ENCODE results near the gene ETF1. TPM values are rescaled to one million over a fixed set of nuclear protein-coding genes. Genes with fewer than 3 reads are reported as not detected.

Gene ETF1
- total RNA-seq, 1 experiment from 2014 or later = 57.3 TPM

GRCh38 chr5:138490648-138491283, 52.3 kb downstream of the ETF1 start:
- ChIA-PET CTCF (no interaction called here), POLR2A (ENCODE audit: unreplicated experiment) (interaction anchor here (0.5 kb wide), 1 partner anchor 26 kb away, joined by 5 read pairs; no protein-coding TSS in a partner anchor)

GRCh38 chr5:138489683-138490061, 53.4 kb downstream of the ETF1 start:
- Histone ChIP-seq H3K9me2 (replicated peaks; ENCODE audit: low read length) (no peaks in the 10 kb centered on the region), H3K27me3 (ENCODE audit: low read length) (peaks cover 23% of the 10 kb centered on the region), H3K36me3 (ENCODE audit: low read depth, low read length) (no peaks in the 10 kb centered on the region), H3K79me2 (ENCODE audit: low read length) (no peaks in the 10 kb centered on the region), H3K4me2 (ENCODE audit: low read length) (no peak overlapping the region), H2AFZ (ENCODE audit: low read length) (no peak overlapping the region), H4K20me1 (ENCODE audit: low read length) (no peaks in the 10 kb centered on the region), H3K9me3 (ENCODE audit: low read length) (no peaks in the 10 kb centered on the region), H3K4me3 (ENCODE audit: low read length) (no peak overlapping the region), H3K9ac (ENCODE audit: low read length) (no peak overlapping the region), H3K27ac (ENCODE audit: low read length) (no peak overlapping the region), H3F3A (ENCODE audit: low read length, unreplicated experiment) (no peaks in the 10 kb centered on the region), H3K4me1 (ENCODE audit: insufficient read depth, low read length) (0 out of 2 replicates have a peak, but pooled peaks cover 6% of the 10 kb centered on the region)
- DNase-seq = no peak
- TF ChIP-seq EZH2phosphoT487 (IDR thresholded peaks at IDR 0.05; ENCODE audit: borderline replicate concordance, low read length) = no peak
- TF ChIP-seq EZH2 (IDR thresholded peaks at IDR 0.05; ENCODE audit: low read length, unreplicated experiment) = no peak
- no peak for TF ChIP-seq CTCF (conservative IDR thresholded peaks at IDR 0.05; ENCODE audit: low read depth, low read length)
- BruUV-seq (replicated peaks) = no TSS peak
- no peak for ATAC-seq
- intact Hi-C loops (cut with micrococcal nuclease) = no loop called here
- CTCF ChIA-PET = no interaction called here
- POLR2A ChIA-PET (ENCODE audit: unreplicated experiment) = no interaction called here

More at GRCh38 chr5:138490648-138491283, 52.3 kb downstream of the ETF1 start:
- DNase-seq (no peak), ATAC-seq (no peak)
- 0 out of 2 replicates have a peak, but pooled peaks cover 6% of the 10 kb centered on the region for H3K4me1 ChIP-seq (ENCODE audit: insufficient read depth, low read length)
- no peaks in the 10 kb centered on the region for H4K20me1 ChIP-seq (ENCODE audit: low read length)
- no peaks in the 10 kb centered on the region for H3K9me2 ChIP-seq (replicated peaks; ENCODE audit: low read length)
- no peaks in the 10 kb centered on the region for H3K9me3 ChIP-seq (ENCODE audit: low read length)
- intact Hi-C loops (cut with micrococcal nuclease) = no loop called here
- no peak overlapping the region for H3K4me2 ChIP-seq (ENCODE audit: low read length)
- H3F3A ChIP-seq (ENCODE audit: low read length, unreplicated experiment) = no peaks in the 10 kb centered on the region
- TF ChIP-seq EZH2 (IDR thresholded peaks at IDR 0.05; ENCODE audit: low read length, unreplicated experiment) (no peak), EZH2phosphoT487 (IDR thresholded peaks at IDR 0.05; ENCODE audit: borderline replicate concordance, low read length) (no peak), CTCF (conservative IDR thresholded peaks at IDR 0.05; ENCODE audit: low read depth, low read length) (no peak)
- H3K79me2 ChIP-seq (ENCODE audit: low read length) = no peaks in the 10 kb centered on the region
- no peak overlapping the region for H2AFZ ChIP-seq (ENCODE audit: low read length)
- BruUV-seq (replicated peaks) = no TSS peak
- no peak overlapping the region for H3K4me3 ChIP-seq (ENCODE audit: low read length)
- H3K27me3 ChIP-seq (ENCODE audit: low read length) = peaks cover 23% of the 10 kb centered on the region
- H3K9ac ChIP-seq (ENCODE audit: low read length) = no peak overlapping the region
- H3K27ac ChIP-seq (ENCODE audit: low read length) = no peak overlapping the region
- H3K36me3 ChIP-seq (ENCODE audit: low read depth, low read length) = no peaks in the 10 kb centered on the region

- no peak overlapping the region for H3K4me3 ChIP-seq (ENCODE audit: low read length)
- H3K27ac ChIP-seq (ENCODE audit: low read length) = no peak overlapping the region
- H2AFZ ChIP-seq (ENCODE audit: low read length) = no peak overlapping the region
- no peaks in the 10 kb centered on the region for H4K20me1 ChIP-seq (ENCODE audit: low read length)
- H3K9ac ChIP-seq (ENCODE audit: low read length) = no peak overlapping the region
- CTCF ChIA-PET = no interaction called here
- no peaks in the 10 kb centered on the region for H3F3A ChIP-seq (ENCODE audit: low read length, unreplicated experiment)
- H3K27me3 ChIP-seq (ENCODE audit: low read length) = peaks cover 23% of the 10 kb centered on the region
- no peaks in the 10 kb centered on the region for H3K9me3 ChIP-seq (ENCODE audit: low read length)
- H3K4me2 ChIP-seq (ENCODE audit: low read length) = no peak overlapping the region
- POLR2A ChIA-PET (ENCODE audit: unreplicated experiment) = no interaction called here
- DNase-seq (peak; percentile 41), ATAC-seq (no peak)
- intact Hi-C loops (cut with micrococcal nuclease) = no loop called here
- no peaks in the 10 kb centered on the region for H3K79me2 ChIP-seq (ENCODE audit: low read length)
- TF ChIP-seq CTCF (conservative IDR thresholded peaks at IDR 0.05; ENCODE audit: low read depth, low read length) (no peak), EZH2phosphoT487 (IDR thresholded peaks at IDR 0.05; ENCODE audit: borderline replicate concordance, low read length) (no peak), EZH2 (IDR thresholded peaks at IDR 0.05; ENCODE audit: low read length, unreplicated experiment) (no peak)
- BruUV-seq (replicated peaks) = no TSS peak
- no peaks in the 10 kb centered on the region for H3K9me2 ChIP-seq (replicated peaks; ENCODE audit: low read length)
- H3K4me1 ChIP-seq (ENCODE audit: insufficient read depth, low read length) = 0 out of 2 replicates have a peak, but pooled peaks cover 6% of the 10 kb centered on the region
- no peaks in the 10 kb centered on the region for H3K36me3 ChIP-seq (ENCODE audit: low read depth, low read length)
Observed at GRCh38 chr5:138488481-138488945, 54.5 kb downstream of the ETF1 start.

Data from PC-3 (cell line).